Activated naive CD4-positive, alpha-beta T cell treated with Interleukin-2 at 50 U/mL for 16 hours (primary cell): ENCODE measurements around the gene ZNF592.

Source experiments
- DNase-seq: peaks from one replicate; pipeline ENCODE4 v3.0.0-alpha.2; 2020

ZNF592 gene

DNA sequence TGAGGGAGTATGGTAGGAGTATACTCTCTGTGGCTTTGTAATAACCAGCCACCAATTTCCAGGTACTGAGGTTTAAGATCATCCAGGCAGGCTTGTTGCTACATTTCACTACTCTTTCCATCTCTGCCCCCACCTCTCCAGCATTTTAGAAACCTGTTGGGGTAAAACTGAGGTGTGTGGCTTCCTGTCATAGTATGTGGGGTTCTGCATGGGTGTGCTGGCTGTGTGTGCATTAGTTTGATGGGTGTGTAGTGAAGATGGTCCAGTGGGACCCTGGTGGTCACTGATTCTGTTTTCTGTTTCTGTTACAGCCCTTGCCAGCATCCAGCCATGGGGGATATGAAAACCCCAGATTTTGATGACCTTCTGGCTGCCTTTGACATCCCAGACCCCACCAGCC is 34.0 kb downstream of the ZNF592 start:
- DNase-seq = no peak

DNA sequence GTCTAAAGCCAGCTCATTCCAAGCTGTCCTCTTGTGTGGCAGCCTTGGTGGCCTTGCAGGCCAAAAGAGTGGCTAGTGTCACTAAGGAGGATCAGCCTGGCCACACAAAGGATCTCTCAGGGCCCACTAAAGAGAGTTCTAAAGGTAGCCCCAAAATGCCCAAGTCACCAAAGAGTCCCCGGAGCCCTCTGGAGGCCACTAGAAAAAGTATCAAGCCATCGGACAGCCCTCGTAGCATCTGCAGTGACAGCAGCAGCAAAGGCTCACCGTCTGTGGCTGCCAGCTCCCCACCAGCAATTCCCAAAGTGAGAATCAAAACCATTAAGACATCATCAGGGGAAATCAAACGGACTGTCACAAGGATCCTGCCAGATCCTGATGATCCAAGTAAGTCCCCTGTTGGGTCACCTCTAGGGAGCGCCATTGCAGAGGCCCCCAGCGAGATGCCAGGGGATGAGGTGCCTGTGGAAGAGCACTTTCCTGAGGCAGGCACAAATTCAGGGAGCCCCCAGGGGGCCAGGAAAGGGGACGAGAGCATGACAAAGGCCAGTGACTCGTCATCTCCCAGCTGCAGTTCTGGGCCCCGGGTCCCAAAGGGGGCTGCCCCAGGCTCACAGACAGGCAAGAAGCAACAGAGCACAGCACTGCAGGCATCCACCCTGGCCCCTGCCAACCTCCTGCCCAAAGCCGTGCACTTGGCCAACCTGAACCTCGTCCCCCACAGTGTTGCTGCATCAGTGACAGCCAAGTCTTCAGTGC is 35.3 kb downstream of the ZNF592 start:
- DNase-seq = no peak

DNA sequence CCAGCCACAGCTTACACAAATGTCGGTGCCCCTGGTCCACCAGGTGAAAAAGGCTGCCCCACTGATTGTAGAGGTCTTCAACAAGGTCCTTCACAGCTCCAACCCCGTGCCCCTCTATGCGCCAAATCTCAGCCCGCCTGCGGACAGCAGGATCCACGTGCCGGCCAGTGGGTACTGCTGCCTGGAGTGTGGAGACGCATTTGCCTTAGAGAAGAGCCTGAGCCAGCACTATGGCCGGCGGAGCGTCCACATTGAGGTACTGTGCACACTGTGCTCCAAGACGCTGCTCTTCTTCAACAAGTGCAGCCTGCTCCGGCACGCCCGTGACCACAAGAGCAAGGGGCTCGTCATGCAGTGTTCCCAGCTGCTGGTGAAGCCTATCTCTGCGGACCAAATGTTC is 35.9 kb downstream of the ZNF592 start:
- DNase-seq = no peak

DNA sequence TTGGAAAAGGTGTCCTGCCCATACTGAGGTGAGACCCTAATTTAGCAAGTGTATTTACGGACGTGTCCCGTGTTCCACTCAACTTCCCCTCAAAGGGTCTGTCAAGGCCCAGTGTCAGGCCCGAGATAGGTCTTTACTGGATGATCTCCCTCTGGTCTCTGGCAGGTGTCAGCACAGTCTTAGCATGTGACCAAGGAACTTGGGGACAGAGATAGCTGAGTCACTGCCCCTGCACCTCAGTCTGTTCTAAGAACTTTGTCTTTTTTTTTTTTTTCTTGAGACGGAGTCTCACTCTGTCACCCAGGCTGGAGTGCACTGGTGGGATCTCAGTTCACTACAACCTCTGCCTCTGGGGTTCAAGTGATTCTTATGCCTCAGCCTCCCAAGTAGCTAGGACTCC is 36.7 kb downstream of the ZNF592 start:
- DNase-seq = no peak

DNA sequence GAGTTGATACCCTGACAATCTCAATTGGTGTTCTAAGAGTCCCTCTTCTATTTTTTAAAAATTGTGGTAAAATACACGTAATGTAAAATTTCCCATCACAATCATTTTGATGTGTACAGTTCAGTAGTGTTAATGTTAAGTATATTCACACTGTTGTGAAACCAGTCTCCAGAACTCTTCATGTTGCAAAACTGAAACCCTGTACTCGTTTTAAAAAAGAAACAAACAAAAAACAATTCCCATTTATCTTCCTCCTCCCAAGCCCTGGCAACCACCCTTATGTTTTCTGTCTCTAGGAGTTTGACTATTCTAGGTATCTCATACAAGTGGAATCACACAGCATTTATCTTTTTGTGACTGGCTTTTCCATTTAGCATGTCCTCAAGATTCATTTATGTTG is 40.1 kb downstream of the ZNF592 start:
- DNase-seq = no peak

DNA sequence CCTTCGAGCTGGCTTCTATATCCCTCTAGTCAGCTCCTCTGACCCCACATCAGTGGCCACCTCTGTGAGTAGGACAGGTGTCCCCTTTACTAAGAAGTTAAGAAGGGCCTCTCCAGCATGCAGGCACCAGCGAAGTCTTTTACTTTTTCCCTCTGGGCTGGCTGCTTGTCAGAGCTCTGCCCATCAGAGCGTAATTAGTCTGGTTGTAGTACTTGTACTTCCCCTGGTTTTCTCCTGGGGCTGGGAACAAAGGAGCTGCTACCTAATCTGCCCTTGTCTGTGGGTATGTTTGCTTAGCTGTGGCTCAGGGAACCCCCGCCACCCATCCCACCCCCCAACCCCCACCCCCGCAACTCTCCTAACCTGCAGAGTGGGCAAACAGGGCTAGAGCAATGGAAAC is 41.4 kb downstream of the ZNF592 start:
- no peak for DNase-seq

DNA sequence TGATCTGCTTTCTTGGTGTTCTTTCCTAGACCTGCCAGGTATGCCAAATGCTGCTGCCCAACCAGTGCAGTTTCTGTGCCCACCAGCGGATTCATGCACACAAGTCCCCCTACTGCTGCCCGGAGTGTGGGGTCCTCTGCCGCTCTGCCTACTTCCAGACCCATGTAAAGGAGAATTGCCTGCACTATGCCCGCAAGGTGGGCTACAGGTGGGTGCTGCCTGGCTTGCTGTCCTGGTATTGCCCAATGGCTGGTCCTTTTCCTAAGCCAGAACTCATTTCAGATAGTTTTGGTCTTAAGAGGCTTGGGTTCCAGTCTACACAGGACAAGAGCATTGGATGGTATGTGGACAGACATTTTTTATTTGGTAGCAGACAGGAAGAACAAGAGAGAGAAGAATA is 42.3 kb downstream of the ZNF592 start:
- DNase-seq = no peak

DNA sequence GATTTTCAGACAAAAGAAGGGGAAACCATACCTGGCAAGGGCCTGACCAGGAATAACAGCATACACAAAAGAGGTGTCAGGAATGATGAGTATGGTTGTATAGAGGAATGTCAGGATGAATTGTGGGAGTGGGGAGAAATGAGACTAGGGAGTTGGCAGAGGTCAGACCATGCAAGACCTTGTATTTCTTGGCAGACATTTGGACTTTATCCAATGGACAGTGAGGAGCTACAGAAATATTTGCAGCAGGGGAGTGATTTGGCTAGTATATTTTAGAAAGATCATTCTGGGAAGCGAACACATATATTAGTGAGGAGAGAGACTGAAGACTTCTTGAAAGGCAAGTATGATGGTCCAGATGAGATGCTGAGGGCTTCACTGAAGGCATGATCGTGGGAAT is 43.4 kb downstream of the ZNF592 start:
- DNase-seq = no peak

DNA sequence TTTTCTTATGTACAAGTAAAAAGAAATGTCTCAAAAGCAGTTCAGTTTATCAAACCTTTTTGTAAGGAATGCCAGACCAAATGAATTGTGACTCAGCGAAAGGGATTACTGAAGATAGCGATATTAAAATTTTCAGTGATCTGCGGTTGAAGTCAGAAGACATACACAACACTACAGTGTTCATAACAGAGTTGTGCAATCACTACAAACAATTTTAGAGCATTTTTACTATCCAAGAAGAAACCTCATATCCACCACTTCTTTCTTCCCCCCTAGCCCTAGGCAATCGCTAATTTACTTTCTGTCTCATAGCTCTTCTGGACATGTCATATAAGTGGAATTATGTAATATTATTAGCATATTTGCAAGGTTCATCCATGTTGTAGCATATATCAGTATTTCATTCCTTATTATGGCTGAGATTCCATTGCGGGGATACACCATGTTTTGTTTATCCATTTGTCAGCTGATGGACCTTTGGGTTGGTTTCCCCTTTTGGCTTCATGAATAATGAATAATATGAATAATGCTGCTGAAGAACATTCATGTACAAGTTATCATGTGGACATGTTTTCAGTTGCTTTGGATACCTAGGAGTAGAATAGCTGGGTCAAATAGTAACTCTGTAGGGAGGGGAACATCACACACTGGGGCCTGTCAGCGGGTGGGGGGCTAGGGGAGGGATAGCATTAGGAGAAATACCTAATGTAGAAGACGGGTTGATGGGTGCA is 45.2 kb downstream of the ZNF592 start:
- DNase-seq = no peak

DNA sequence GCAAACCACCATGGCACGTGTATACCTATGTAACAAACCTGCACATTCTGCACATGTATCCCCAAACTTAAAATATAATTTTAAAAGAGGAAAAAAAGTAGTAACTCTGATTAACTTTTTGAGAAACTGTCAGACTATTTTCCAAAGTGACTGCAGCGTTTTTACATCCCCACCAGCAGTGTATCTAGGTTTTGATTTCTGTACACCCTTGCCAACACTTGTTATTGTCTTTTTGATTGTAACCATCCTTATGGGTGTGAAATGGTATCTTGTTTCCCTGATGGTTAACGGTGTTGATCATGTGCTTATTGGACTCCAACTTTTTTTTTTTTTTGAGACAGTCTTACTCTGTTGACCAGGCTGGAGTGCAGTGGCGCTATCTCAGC is 45.8 kb downstream of the ZNF592 start:
- no peak for DNase-seq

DNA sequence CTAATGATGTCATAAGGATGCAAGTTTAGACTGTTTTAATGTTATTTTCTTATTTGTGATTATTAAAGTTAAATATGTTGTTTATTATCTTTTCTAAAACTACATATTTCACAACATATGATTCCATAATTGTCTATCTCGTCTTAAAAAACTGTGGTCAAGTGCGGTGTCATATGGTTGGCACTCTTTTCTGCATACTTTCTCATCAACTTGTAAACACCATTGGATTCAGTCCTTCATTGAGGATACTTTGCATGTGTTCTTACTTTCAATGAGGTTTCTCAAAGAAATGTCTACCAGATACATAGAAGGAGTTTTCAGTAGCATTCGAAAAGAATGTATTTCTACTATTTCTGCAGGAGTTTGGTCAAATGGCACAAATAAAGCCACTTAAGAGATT is 46.8 kb downstream of the ZNF592 start:
- DNase-seq = no peak

DNA sequence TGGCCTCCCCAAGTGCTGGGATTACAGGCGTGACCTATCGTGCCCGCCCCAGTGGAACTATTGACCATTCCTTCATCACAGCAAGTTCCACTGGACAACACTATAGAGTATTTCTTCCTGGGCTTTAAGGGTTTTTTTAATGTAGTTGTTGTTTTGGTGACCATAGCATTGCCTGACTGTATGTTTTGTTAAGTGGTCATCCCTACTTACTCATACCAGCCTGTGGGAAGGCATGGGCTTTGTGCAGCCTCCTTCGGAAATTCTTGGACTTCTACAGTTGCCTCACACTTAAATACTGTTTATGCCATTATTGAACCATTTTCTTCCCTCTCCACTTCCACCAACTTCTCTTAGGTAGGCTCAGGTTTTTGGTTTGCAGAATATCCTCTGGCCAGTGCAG is 48.8 kb downstream of the ZNF592 start:
- DNase-seq = no peak

DNA sequence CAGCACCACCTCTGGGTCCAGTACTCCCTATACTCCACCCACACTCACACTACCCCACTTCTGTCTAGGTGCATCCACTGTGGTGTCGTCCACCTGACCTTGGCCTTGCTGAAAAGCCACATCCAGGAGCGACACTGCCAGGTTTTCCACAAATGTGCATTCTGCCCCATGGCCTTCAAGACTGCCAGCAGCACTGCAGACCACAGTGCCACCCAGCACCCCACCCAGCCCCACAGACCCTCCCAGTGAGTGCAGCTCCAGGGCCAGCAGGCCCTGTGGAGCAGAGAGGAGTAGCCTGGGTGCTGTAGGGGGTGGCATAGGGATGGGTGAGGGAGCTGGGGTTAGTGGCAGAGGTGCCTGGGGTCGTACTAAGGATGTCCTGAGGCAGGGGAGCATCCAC is 49.4 kb downstream of the ZNF592 start:
- no peak for DNase-seq

DNA sequence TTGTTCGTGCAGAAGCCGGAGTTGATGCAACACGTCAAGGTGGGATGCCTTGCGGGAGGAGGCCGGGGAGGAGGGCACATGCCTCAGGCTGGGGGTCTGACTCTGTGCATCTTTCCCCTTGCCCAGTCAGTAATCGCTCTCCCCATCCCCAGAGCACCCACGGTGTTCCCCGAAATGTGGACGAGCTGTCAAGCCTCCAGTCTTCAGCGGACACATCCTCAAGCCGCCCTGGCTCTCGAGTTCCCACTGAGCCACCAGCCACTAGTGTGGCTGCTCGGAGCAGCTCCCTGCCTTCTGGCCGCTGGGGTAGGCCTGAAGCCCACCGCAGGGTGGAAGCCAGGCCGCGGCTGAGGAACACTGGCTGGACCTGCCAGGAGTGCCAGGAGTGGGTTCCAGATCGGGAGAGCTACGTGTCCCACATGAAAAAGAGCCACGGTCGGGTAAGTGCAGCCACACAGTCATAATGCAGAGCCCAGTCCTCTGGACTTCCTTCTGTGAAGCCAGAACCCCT is 50.1 kb downstream of the ZNF592 start:
- DNase-seq = no peak

DNA sequence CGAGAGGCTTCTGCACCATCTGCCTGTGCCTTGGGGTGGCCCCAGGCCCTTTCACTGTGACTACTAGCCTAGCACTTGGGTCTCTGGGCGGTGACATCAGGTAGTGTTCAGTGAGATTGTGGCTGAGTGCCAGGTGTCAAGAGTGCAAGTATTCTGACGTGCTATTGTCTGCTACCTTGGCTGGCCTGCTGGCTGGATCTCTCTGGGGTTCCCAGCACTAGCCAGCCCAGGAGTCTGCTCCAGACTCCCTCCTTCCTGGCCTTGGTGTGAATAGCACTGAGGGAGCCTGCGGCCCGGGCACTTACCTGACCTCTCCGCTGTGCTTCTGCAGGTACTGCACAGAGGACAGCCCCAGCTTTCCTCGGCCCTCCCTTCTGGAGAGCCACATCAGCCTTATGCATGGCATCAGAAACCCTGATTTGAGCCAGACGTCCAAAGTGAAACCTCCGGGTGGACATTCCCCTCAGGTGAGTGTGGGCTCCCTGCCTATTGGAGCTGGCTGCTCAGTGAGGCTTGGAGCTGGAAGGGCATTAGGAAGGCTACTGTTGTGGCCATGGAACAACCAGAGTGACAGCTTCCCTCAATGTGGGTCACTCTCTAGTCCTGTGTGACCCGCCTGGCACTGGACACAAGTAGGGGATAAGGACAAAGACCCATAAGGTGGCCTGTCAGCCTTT is 51.3 kb downstream of the ZNF592 start:
- DNase-seq = no peak

DNA sequence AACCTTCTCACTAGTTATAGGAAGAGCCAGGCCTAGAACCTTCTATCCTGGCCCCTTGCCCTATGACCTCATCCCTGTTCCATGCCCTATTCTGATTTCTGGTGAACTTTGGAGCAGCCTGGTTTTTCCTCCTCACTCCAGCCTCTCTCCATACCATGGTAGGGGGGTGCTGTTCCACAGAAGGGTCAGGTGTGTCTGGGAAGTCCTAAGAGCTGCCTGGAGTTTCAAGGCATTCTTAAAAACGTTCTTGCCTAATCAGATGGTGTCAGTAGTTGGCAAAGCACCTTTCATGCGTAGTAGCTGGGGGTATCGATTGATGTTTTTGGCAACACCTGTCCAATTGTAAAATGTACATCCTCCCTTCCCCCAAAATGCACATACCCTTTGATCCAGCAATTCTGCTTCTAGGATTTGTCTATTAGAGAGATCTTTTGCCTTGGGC is 52.0 kb downstream of the ZNF592 start:
- DNase-seq = no peak

DNA sequence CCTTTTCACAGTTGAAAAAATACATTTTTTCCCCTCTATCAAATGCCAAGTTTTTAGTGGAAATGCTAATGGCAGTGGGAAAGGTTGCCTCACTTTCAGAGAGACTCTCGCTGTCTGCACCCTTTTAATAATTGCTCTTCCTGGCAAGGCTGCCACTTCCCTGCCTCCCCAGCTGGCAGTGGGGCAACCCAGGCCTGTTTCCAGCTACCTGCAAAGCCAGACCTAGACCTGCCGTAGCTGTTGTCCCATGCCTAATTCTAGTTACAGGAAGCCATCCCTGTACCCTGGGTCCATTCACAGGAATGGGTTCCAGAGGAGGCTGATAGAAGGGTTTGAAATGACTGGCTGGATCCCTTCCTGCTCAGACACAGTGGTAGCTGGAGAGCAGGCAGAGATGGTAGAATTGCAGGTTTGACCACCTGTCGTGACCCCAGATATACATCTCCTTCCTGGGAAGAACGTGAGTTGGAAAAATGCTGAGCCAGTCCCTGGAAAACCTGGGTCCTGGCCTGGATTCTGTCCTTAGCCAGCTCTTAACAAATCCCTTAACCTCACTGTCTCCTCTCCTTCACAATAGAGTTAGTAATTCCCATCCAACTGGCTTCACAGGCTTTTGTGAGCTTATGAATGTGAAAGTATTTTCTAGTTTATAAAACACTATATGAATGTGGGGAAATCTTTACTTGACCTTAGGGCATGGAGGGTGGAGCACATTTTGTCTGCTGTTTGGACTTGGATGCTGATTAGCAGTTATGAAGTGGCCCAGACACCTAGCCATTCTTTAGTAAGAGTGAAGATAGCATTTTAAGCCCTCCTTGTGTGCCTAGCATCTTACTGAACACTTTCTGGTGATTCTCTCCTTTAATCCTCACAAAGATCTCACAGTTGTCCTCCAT is 55.9 kb downstream of the ZNF592 start:
- no peak for DNase-seq

DNA sequence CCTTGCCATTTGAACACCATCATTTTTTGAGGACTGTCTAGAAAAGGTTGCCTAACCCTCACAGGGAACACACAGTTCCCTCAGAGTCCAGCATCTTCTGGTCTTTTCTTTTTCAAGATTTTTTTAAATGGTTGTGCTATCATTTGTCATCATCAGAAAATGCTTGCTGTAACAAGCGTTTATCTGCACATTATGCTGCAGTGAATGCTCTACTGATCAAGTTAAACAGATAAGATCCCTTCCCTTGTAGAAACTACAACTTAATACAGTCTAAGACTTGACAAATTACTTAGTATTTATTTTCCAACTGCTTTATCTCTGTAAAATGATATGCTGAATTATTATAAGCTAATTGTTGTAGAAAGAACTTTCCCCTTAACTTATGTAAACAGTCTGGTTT is 56.8 kb downstream of the ZNF592 start:
- DNase-seq = no peak

DNA sequence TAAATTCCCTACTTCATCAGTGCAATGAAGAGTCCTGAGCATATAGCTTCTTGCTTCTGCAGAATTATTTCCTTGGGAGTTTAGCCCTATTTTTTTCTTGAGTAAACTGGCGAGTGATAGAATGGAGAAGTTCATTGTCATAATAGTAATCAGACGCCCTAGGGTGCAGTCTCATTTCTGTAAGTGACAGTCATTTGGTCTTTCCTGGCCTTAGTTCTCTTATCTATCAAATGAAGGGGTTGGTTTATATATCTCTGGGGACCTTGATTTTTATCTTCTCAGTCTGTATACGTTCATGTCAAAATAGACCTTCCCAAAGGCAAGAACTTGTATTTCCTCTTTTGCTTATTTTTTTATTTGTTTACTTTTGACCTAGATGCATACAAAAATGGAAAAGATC is 58.8 kb downstream of the ZNF592 start:
- no peak for DNase-seq

DNA sequence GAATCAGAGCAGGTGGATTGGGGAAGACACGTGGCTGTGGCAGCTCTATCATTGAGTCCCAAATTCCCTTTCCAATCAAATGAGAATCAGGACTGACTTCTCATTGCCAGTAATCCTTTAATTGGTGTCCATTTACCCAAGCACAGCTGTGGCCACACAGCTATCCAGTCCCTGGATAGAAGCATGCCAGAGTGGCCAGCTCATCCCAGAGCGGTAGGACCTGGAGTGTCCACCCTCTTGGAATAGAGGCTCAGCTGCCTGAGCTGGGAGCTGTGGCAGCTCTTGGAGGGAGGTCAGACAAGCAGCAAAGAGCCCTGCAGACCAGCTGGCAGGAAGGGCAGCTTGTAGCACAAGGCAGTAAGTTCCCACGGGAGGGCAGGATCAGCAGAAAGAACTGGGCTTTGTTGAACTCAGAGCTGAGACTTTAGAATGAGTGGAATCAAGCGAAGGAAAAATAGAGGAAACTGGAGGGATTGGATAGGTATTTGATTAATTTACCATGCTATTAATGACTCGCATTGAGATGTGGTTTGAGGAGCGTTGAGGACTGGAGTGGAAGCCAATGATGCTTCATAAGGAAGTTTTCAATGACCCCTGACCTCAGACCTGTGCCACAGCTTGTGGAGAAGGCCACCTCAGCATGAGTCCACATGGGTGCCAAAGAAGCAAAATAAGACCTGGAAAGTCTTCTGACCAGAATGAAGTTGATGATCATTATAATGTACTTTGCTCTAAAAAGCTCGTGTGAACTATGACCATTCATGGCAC is 61.9 kb downstream of the ZNF592 start:
- no peak for DNase-seq

DNA sequence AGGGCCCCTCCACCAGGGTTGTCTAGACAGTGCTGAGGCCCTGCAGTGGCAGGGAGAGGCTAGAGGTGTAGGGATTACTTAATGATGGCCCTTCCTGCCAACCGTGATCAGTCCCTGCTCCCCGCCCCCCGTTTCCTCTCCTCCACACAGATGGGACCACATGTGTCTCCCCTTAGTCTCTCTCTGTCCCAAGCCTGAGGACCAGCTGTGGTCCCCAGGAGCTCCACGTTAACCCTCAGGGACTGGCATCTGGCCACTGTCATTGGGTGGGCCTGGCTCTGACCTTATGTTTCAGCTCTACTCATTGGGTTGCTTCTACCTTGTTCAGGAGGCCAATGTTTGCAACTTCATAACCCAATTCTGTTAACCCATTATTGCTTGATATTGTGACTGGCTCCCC is 62.8 kb downstream of the ZNF592 start:
- DNase-seq = no peak

DNA sequence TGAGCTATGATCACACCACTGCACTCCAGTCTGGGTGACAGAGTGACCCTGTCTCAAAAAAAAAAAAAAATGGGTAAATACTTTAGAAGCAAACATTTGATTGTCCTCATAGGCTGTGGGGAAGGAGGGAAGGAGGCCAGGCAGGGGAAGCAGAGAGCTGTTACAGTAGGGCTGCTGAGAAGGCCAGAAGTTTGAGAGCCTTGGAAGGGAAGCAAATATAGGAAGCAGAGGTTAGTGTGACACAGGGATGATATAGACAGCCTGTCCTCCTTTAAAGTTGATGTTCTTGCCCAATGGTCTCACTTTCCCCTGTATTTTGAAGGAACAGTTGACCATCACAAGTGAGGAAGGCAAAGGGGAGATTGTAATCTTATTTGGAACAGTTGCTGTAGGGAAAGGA is 63.4 kb downstream of the ZNF592 start:
- DNase-seq = no peak
